Coronary artery (tissue), 2 donors: Measurements from ENCODE around the gene ABHD1.
"Not testable (repeated sequence)": the region's sequence is repeated elsewhere in the genome, so short reads cannot be mapped to it uniquely, and the experiment has no call there.

Source experiments
- DNase-seq: peaks from one replicate; pipeline ENCODE4 v3.0.0-alpha.2; 2017; ENCODE audit warnings: low spot score
- H3K27ac ChIP-seq, 2 donors: fragments of 200-600 bp; sonication (generic); one replicate each; pipeline ENCODE4 v1.5.1; 2016 to 2019
- H3K4me3 ChIP-seq: fragments of 200-600 bp; sonication (generic); 2 replicates; pipeline ENCODE4 v1.5.1; 2016; ENCODE audit warnings: mild to moderate bottlenecking, moderate library complexity
- CTCF ChIP-seq: fragments of 200-600 bp; sonication (generic); IDR thresholded peaks from one replicate; pipeline ENCODE4 v1.5.1; 2019; ENCODE audit warnings: antibody characterized with exemption

The ABHD1 gene

DNA sequence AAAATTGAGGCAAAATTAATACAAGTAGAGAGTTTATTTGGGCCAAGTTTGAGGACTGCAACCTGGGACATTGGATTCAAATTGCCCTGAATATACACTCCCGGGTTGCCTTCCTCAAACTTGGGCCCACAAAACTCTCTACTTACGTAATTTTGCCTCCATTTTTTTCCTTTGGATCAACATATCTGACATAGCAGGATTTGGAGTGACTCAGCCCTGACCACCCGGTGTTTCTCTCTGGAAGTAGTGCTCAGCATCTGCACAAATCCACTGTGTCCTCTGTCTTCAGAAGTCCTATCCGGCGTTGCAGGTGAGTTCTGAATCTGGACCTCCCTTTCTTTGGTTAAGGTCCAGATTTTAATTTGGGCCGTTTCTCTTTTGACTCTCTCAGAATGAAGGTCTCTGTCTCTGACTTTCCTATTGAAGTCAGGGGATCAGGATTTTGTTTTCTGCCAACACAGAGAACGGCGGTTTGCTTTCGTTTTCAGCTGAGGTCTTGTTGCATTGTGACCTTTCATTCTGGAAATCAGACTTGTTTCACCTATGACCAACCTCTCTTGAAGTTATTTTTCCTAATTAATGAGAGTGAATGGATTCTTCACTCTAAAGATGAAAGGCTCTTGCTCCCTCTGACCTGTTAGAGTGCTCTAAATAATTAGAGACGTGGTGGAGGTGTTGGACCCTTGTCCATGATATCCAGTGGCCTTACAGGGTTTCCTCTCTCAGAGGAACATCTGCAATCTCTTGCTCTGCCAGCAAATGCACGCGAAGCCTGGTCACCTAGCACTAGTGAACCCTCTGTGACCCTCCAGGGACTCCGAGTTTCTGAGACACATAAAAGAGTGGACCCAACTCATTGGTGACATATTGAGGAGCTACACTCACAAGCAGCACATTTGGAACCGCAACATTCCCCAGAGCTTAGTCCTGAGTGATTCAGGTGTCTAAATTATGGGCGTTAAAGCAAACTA, 38.8 kb downstream of the ABHD1 start:
- Histone ChIP-seq H3K4me3 (no peak overlapping the region), H3K27ac (no peak overlapping the region)
- DNase-seq = no peak
- no peak for TF ChIP-seq CTCF

DNA sequence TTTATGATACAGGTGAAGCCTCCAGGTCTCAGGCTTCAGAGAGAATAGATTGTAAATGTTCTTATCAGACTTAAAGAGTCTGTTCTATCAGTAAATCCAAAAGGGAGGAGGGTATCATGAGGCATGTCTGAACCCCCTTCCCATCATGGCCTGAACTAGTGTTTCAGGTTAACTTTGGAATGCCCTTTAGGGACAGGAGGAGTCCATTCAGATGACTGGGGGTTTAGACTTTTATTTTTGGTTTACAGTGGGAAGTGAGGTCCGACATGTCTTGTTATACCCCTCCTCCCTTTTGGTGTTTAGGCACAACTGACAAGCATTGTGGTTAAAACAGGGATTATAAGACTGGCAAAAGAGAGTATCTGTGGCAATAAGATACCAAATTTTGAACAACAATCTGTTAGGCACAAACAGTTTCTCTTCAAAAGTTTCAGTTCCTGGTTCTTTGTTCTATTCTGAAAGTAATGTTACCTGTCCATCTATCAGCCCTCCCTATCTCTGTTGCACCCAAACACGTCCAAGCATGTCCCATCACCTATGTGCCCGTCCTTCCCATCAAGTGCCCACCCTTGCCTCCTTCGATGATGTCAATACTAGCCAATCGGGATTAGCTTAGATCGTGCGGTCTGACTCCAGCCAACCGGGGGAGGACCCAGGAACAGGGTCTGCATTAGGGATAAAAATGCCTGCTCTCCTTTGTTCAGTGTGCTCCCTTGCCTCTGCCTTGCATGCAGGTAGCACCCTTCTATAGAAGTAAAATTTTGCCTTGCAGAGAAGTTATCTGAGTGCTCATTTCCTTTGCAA, 41.5 kb downstream of the ABHD1 start:
- H3K4me3 ChIP-seq = no peak overlapping the region
- H3K27ac ChIP-seq = no peak overlapping the region
- no peak for DNase-seq
- TF ChIP-seq CTCF = no peak

- no peak overlapping the region for H3K4me3 ChIP-seq
- DNase-seq = no peak
- no peak for TF ChIP-seq CTCF
- no peak overlapping the region for H3K27ac ChIP-seq
These were observed 47.1 kb downstream of the ABHD1 start for GRCh38 chr2:27170581-27171337.

DNA sequence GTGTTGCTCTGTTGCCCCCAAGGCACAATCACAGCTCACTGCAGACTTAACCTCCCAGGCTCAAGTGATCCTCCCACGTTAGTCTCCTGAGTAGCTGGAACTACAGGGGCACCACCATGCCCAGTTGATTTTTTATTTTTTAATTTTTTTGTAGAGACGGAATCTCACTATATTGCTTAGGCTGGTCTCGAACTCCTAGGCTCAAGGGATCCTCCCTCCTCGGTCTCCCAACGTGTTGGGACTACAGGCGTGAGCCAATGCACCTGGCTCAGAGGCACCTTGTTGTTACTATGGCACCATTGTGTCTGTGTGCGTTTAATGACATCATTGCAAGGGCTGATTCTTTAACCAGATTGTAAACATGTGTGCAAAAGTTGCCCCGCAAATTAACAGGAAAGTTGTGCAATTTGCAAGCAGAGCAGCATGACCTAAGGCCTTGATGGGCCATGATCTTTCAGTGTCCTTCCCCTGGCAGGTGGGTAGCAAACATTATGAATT, 47.8 kb downstream of the ABHD1 start:
- H3K4me3 ChIP-seq = no peak overlapping the region
- no peak overlapping the region for H3K27ac ChIP-seq
- no peak for TF ChIP-seq CTCF
- DNase-seq = no peak

DNA sequence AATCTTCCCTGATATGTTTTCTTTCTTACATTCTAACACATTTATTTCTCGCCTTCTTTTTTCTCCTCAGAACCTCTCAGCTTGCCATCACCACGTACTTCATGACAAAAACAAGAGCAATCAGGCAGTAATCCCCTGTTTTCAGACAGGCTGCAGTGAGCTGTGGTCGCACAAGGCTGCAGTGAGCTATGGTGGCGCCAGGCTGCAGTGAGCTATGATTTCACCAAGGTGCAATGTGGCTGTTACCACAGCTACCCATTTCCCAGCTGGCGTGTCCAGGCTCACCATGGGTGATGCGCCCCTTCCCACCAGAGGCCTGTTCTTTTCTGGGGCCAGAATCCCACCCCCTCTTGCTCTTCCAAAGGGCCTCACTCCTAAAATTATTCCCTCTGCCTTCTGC, 51.0 kb downstream of the ABHD1 start:
- Histone ChIP-seq H3K4me3 (no peak overlapping the region), H3K27ac (peak overlapping the region in 1 of 2 donors; percentile 51)
- DNase-seq = no peak
- no peak for TF ChIP-seq CTCF

DNA sequence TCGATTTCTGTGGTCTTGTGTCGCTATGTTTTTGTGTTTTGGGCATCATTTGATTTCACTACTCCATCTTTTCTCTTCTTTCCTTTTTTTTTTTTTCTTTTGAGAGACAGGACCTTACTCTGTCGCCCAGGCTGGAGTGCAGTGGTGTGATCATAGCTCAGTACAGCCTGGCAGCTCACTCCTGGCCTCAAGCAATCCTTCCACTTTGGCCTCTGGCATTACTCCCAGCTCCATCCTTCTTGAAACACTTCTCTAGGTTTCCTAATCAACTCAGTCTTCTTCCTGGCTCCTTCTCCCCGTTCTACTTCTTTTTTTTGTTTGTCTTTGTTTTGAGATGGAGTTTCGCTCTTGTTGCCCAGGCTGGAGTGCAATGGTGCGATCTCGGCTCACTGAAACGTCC, 51.7 kb downstream of the ABHD1 start:
- no peak for TF ChIP-seq CTCF
- DNase-seq = no peak
- Histone ChIP-seq H3K27ac (peak overlapping the region in 1 of 2 donors; percentile 51), H3K4me3 (no peak overlapping the region)

- DNase-seq, H3K4me3 ChIP-seq: not testable (repeated sequence)
- H3K27ac ChIP-seq = peak overlapping the region in 1 of 2 donors; percentile 51
These were observed 52.2 kb downstream of the ABHD1 start for GRCh38 chr2:27175781-27176180.
